ENCODE results near the gene SBNO1. TPM values are rescaled to one million over a fixed set of nuclear protein-coding genes. Genes with fewer than 3 reads are reported as not detected.
A peak's percentile ranks its signal among the peaks of the same experiment; 100 is the strongest.
"Not testable (repeated sequence)": the region's sequence is repeated elsewhere in the genome, so short reads cannot be mapped to it uniquely, and the experiment has no call there.

SBNO1 gene
- total and polyA plus RNA-seq, 3 donors from 2014 or later, result 91.4 to 114 (median 91.4) TPM

GRCh38 chr12:123388951-123389559, 24.4 kb upstream of the SBNO1 start:
- WGBS, 2 donors, result 0% methylated on average over 24 of the region's 102 CpGs; no CpG with 5 or more reads in 1 of the 2 donors
- peaks cover 31% of the 10 kb centered on the region for H3K4me1 ChIP-seq
- no peak for DNase-seq

GRCh38 chr12:123388177-123388950, 23.7 kb upstream of the SBNO1 start:
- Histone ChIP-seq H3K27me3 (no peaks in the 10 kb centered on the region), H3K36me3 (ENCODE audit: low read depth, missing control alignments) (no peaks in the 10 kb centered on the region), H3K4me3 (peak overlapping the region; percentile 48 to 63), H3K27ac (peak overlapping the region; percentile 86 to 94), H3K4me1 (peaks cover 31% of the 10 kb centered on the region), H3K9me3 (no peaks in the 10 kb centered on the region)
- no peak for TF ChIP-seq POLR2A (IDR thresholded peaks at IDR 0.05)
- TF ChIP-seq CTCF (IDR thresholded peaks at IDR 0.05), result no peak
- intact Hi-C loops (cut with DNase I; ENCODE audit: low total_unique reads), result no loop called here
- peak; percentile 80 for DNase-seq
- WGBS, 2 donors, result 0 to 3% methylated on average over 5 to 24 of the region's 52 CpGs

More at GRCh38 chr12:123388951-123389559, 24.4 kb upstream of the SBNO1 start:
- Histone ChIP-seq H3K27ac (peak overlapping the region in 1 of 2 donors; percentile 94), H3K27me3 (no peaks in the 10 kb centered on the region), H3K4me3 (peak overlapping the region; percentile 69 to 74), H3K36me3 (ENCODE audit: low read depth, missing control alignments) (no peaks in the 10 kb centered on the region), H3K9me3 (no peaks in the 10 kb centered on the region)
- no peak for TF ChIP-seq POLR2A (IDR thresholded peaks at IDR 0.05)
- TF ChIP-seq CTCF (IDR thresholded peaks at IDR 0.05), result no peak
- intact Hi-C loops (cut with DNase I; ENCODE audit: low total_unique reads), result no loop called here

- 50 to 58% methylated on average over 4 to 8 of the region's 8 CpGs for WGBS, 2 donors
- DNase-seq, result no peak
- Histone ChIP-seq H3K27ac (peak overlapping the region; percentile 86 to 94), H3K9me3 (no peaks in the 10 kb centered on the region), H3K27me3 (no peaks in the 10 kb centered on the region), H3K4me3 (no peak overlapping the region), H3K36me3 (ENCODE audit: low read depth, missing control alignments) (no peaks in the 10 kb centered on the region), H3K4me1 (peaks cover 31% of the 10 kb centered on the region)
- TF ChIP-seq POLR2A (IDR thresholded peaks at IDR 0.05) (no peak), CTCF (IDR thresholded peaks at IDR 0.05) (no peak)
- intact Hi-C loops (cut with DNase I; ENCODE audit: low total_unique reads), result no loop called here
These were observed 23.0 kb upstream of the SBNO1 start for GRCh38 chr12:123387508-123388176.

- H3K27me3 ChIP-seq; DNase-seq; H3K4me3 ChIP-seq; H3K36me3 ChIP-seq (ENCODE audit: low read depth, missing control alignments); H3K27ac ChIP-seq; H3K9me3 ChIP-seq; intact Hi-C loops (cut with DNase I; ENCODE audit: low total_unique reads): not testable (repeated sequence)
- WGBS, 2 donors, result 93 to 95% methylated on average over 9 of the region's 9 CpGs
- H3K4me1 ChIP-seq, result peaks cover 23% of the 10 kb centered on the region
These were observed 20.9 kb upstream of the SBNO1 start for GRCh38 chr12:123385536-123385935.

GRCh38 chr12:123384994-123385376, 20.3 kb upstream of the SBNO1 start:
- Histone ChIP-seq H3K36me3 (ENCODE audit: low read depth, missing control alignments) (no peaks in the 10 kb centered on the region), H3K27ac (no peak overlapping the region), H3K4me3 (peak overlapping the region; percentile 58 to 82), H3K4me1 (peaks cover 19% of the 10 kb centered on the region), H3K27me3 (no peaks in the 10 kb centered on the region), H3K9me3 (no peaks in the 10 kb centered on the region)
- TF ChIP-seq POLR2A (IDR thresholded peaks at IDR 0.05) (no peak), CTCF (IDR thresholded peaks at IDR 0.05) (no peak)
- 5 to 14% methylated on average over 1 of the region's 1 CpG for WGBS, 2 donors
- DNase-seq, result no peak
- intact Hi-C loops (cut with DNase I; ENCODE audit: low total_unique reads), result no loop called here
